ENCODE results near the gene PTDSS2.

DNA sequence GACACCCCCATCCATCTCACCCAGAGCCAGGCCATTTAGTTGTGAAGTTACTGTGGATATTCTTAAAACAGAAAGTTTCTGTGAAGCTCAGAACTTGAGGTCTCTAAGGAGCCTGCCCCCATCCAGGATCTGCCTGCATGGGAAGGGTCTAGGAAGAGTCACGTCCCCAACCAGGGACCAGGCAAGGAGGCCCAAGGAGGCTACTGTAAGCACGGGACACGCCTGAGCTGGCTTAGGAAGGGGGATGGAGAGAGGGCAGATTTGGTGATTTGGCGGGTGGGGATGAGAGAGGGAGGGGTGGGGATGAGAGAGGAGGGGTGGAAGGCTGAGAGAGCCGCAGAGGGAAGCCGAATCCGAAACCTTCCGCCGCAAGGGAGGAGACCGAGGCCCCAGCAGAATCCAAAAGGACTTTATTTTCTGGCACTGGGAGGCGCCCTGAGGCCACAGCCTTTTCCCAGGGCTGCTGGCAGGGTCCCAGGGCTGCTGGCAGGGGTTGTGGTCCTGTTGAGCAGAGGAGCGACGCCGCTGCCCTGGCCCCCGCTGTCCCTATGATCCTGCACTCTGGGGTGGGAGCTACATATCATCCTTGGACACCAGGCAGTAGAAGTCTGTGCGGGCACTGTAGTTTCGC, 44.6 kb upstream of the PTDSS2 start:
- TF ChIP-seq CTCF (IDR thresholded peaks at IDR 0.05): no peak
- no peak for TF ChIP-seq POLR2A (IDR thresholded peaks at IDR 0.05)

All from Peyer's patch (tissue), 4 donors.